Measurements from ENCODE around the gene AATF. TPM values are rescaled to one million over a fixed set of nuclear protein-coding genes. Genes with fewer than 3 reads are reported as not detected.

Gene AATF
- total and polyA plus RNA-seq, 2 experiments from 2014 or later, result 35.6 to 48.1 TPM

GRCh38 chr17:37096071-37096470, 147.3 kb downstream of the AATF start:
- Histone ChIP-seq H3K9ac (no peak overlapping the region), H3K9me3 (ENCODE audit: low read depth) (no peaks in the 10 kb centered on the region), H3K36me3 (ENCODE audit: low read depth) (peaks cover 5% of the 10 kb centered on the region; the same call in 1 of the 2 replicates), H3K4me1 (ENCODE audit: insufficient read depth) (no peaks in the 10 kb centered on the region), H3K79me2 (ENCODE audit: insufficient read depth) (no peaks in the 10 kb centered on the region), H2AFZ (no peak overlapping the region), H3K9me2 (ENCODE audit: insufficient read depth) (no peaks in the 10 kb centered on the region), H3K27me3 (replicated peaks; ENCODE audit: insufficient read depth) (no peaks in the 10 kb centered on the region), H3K27ac (no peak overlapping the region), H3K4me3 (no peak overlapping the region), H4K20me1 (ENCODE audit: insufficient read depth) (no peaks in the 10 kb centered on the region), H3F3A (ENCODE audit: insufficient read depth) (no peaks in the 10 kb centered on the region), H3K4me2 (ENCODE audit: unreplicated experiment) (no peak overlapping the region)
- 100% methylated on average over 2 of the region's 2 CpGs for WGBS, 2 experiments (ENCODE audit: low coverage in 1 of 2, low lambda C conversion rate in 2 of 2, missing lambda C conversion rate in 2 of 2)
- TF ChIP-seq EZH2 (IDR thresholded peaks at IDR 0.05; ENCODE audit: insufficient read depth, poor library complexity, severe bottlenecking) (no peak), EZH2phosphoT487 (IDR thresholded peaks at IDR 0.05; ENCODE audit: insufficient read depth, low read depth) (no peak)
- in situ Hi-C loops (cut with MboI), result no loop called here
- no peak for DNase-seq

DNA sequence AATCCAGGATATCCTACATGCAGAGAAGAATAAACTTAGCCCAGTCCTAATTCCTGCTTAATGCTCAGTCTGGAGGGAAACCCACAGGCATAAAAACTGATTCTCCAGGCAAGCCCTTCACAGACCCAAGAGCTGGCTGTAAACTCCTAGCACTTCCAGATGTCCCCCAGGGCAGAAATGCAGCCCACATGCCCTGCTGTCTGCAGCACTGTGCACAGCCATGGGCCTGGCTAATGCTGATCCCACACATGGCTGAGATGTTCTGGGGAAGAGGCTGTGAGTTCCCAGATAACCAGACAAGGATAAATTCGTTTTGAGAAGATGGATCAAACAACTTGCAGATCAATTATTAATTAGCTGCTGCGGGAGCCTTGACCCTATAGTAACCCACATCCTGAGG, 148.4 kb downstream of the AATF start:
- no peaks in the 10 kb centered on the region for H3F3A ChIP-seq (ENCODE audit: insufficient read depth)
- peaks cover 5% of the 10 kb centered on the region; the same call in 1 of the 2 replicates for H3K36me3 ChIP-seq (ENCODE audit: low read depth)
- H3K79me2 ChIP-seq (ENCODE audit: insufficient read depth), result no peaks in the 10 kb centered on the region
- in situ Hi-C loops (cut with MboI), result no loop called here
- no peak overlapping the region for H2AFZ ChIP-seq
- no peak overlapping the region for H3K27ac ChIP-seq
- H3K4me3 ChIP-seq, result no peak overlapping the region
- no peak for DNase-seq
- H3K4me2 ChIP-seq (ENCODE audit: unreplicated experiment), result no peak overlapping the region
- no peaks in the 10 kb centered on the region for H4K20me1 ChIP-seq (ENCODE audit: insufficient read depth)
- TF ChIP-seq EZH2phosphoT487 (IDR thresholded peaks at IDR 0.05; ENCODE audit: insufficient read depth, low read depth) (no peak), EZH2 (IDR thresholded peaks at IDR 0.05; ENCODE audit: insufficient read depth, poor library complexity, severe bottlenecking) (no peak)
- H3K27me3 ChIP-seq (replicated peaks; ENCODE audit: insufficient read depth), result no peaks in the 10 kb centered on the region
- H3K9me2 ChIP-seq (ENCODE audit: insufficient read depth), result no peaks in the 10 kb centered on the region
- 61 to 67% methylated on average over 2 of the region's 2 CpGs for WGBS, 2 experiments (ENCODE audit: low coverage in 1 of 2, low lambda C conversion rate in 2 of 2, missing lambda C conversion rate in 2 of 2)
- H3K9ac ChIP-seq, result no peak overlapping the region
- H3K9me3 ChIP-seq (ENCODE audit: low read depth), result no peaks in the 10 kb centered on the region
- H3K4me1 ChIP-seq (ENCODE audit: insufficient read depth), result no peaks in the 10 kb centered on the region

DNA sequence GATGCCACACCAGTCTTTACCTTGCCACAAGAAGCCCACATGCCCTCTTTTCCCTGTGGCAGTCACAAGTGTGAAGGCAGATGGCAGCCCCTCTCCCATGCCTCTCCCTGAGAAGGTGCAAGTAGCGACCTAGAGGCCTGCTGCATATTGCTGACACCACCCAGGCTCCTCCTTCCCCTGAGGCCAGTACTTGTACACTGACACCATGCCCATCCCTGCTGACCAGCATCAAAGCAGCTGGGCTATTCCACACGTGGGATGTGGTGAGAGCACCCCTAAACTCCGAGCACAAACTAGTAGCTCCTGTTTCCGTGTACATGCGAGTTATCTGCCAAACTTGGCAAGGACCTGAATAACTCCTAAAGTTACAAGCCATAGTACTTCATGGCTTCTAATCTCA, 149.4 kb downstream of the AATF start:
- no peak for TF ChIP-seq EZH2phosphoT487 (IDR thresholded peaks at IDR 0.05; ENCODE audit: insufficient read depth, low read depth)
- TF ChIP-seq EZH2 (IDR thresholded peaks at IDR 0.05; ENCODE audit: insufficient read depth, poor library complexity, severe bottlenecking), result no peak
- Histone ChIP-seq H2AFZ (no peak overlapping the region), H3K9me2 (ENCODE audit: insufficient read depth) (no peaks in the 10 kb centered on the region), H3K36me3 (ENCODE audit: low read depth) (peaks cover 5% of the 10 kb centered on the region; the same call in 1 of the 2 replicates), H3K4me2 (ENCODE audit: unreplicated experiment) (no peak overlapping the region), H3F3A (ENCODE audit: insufficient read depth) (no peaks in the 10 kb centered on the region), H3K4me3 (no peak overlapping the region), H4K20me1 (ENCODE audit: insufficient read depth) (no peaks in the 10 kb centered on the region), H3K9me3 (ENCODE audit: low read depth) (no peaks in the 10 kb centered on the region), H3K9ac (no peak overlapping the region), H3K27me3 (replicated peaks; ENCODE audit: insufficient read depth) (no peaks in the 10 kb centered on the region), H3K27ac (no peak overlapping the region), H3K79me2 (ENCODE audit: insufficient read depth) (no peaks in the 10 kb centered on the region), H3K4me1 (ENCODE audit: insufficient read depth) (no peaks in the 10 kb centered on the region)
- no peak for DNase-seq
- in situ Hi-C loops (cut with MboI), result no loop called here
- 88 to 89% methylated on average over 5 of the region's 5 CpGs for WGBS, 2 experiments (ENCODE audit: low coverage in 1 of 2, low lambda C conversion rate in 2 of 2, missing lambda C conversion rate in 2 of 2)

DNA sequence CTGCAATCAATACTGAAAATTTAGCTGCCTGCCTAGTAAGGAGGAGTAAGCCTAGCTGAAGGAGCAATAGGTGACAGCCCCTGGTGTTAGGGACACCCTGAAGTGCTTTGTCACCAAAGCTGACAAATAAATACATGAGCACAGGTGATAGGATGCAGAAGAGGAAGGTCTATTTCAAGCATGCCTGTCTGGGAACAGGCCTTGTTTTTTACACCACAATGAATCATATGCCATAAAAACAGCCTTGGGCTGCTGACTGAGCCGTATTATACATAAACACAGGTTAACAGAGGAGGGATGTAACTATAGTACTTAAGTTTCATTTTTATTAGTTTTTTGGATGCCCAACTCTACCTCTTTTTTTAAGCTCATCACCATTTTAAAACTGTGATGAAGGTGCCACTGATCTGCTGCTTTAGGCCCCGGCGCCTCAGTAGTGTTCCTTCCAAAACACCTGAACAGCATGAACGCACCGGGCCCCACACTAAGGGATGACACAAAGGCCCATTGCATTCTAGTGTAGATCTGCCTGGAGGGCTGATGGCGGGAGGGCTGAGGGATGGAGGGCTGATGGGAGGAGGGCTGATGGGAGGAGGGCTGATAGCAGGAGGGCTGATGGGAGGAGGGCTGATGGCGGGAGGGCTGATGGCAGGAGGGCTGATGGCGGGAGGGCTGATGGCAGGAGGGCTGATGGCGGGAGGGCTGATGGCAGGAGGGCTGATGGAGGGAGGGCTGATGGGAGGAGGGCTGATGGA, 150.3 kb downstream of the AATF start:
- Histone ChIP-seq H3K27ac (no peak overlapping the region), H4K20me1 (ENCODE audit: insufficient read depth) (no peaks in the 10 kb centered on the region), H3K27me3 (replicated peaks; ENCODE audit: insufficient read depth) (no peaks in the 10 kb centered on the region), H3K9me3 (ENCODE audit: low read depth) (no peaks in the 10 kb centered on the region), H3K4me1 (ENCODE audit: insufficient read depth) (no peaks in the 10 kb centered on the region), H3K36me3 (ENCODE audit: low read depth) (peaks cover 5% of the 10 kb centered on the region; the same call in 1 of the 2 replicates), H3K9me2 (ENCODE audit: insufficient read depth) (no peaks in the 10 kb centered on the region), H3K4me3 (no peak overlapping the region), H3K4me2 (ENCODE audit: unreplicated experiment) (no peak overlapping the region), H3F3A (ENCODE audit: insufficient read depth) (no peaks in the 10 kb centered on the region), H2AFZ (no peak overlapping the region), H3K9ac (no peak overlapping the region), H3K79me2 (ENCODE audit: insufficient read depth) (no peaks in the 10 kb centered on the region)
- TF ChIP-seq EZH2phosphoT487 (IDR thresholded peaks at IDR 0.05; ENCODE audit: insufficient read depth, low read depth) (no peak), EZH2 (IDR thresholded peaks at IDR 0.05; ENCODE audit: insufficient read depth, poor library complexity, severe bottlenecking) (no peak)
- in situ Hi-C loops (cut with MboI), result no loop called here
- WGBS, 2 experiments (ENCODE audit: low coverage in 1 of 2, low lambda C conversion rate in 2 of 2, missing lambda C conversion rate in 2 of 2), result 96 to 98% methylated on average over 6 to 9 of the region's 9 CpGs
- peak; percentile 10 for DNase-seq
